IgD-negative memory B cell (primary cell): ENCODE results near the gene MINDY4B. TPM values are rescaled to one million over a fixed set of nuclear protein-coding genes. Genes with fewer than 3 reads are reported as not detected.

Experiments used
- H3K27ac Mint-ChIP-seq, 3 donors: one replicate each; pipeline ENCODE4 v1.8.0; 2020 to 2022; ENCODE audit warnings: mild to moderate bottlenecking in 3 of 3, mixed read lengths in 3 of 3, moderate library complexity in 1 of 3
- H3K27me3 Mint-ChIP-seq: one replicate; pipeline ENCODE4 v1.8.0; 2021; ENCODE audit warnings: mixed read lengths
- H3K36me3 Mint-ChIP-seq: one replicate; pipeline ENCODE4 v1.8.0; 2020; ENCODE audit warnings: mild to moderate bottlenecking, mixed read lengths
- H3K4me1 Mint-ChIP-seq, 3 donors: one replicate each; pipeline ENCODE4 v1.8.0; 2020 to 2022; ENCODE audit warnings: mixed read lengths in 3 of 3, mild to moderate bottlenecking in 1 of 3
- H3K4me3 Mint-ChIP-seq, 4 donors: one replicate each; pipeline ENCODE4 v1.8.0; 2020 to 2022; ENCODE audit warnings: mild to moderate bottlenecking in 4 of 4, mixed read lengths in 4 of 4, moderate library complexity in 3 of 4
- H3K9me3 Mint-ChIP-seq, 3 donors: one replicate each; pipeline ENCODE4 v1.8.0; 2020 to 2021; ENCODE audit warnings: mixed read lengths in 3 of 3, mild to moderate bottlenecking in 1 of 3
- polyA plus RNA-seq: library from polyadenylated mRNA; unstranded; fragments of 300-500 nt; fragmentation: Illumina TruSeq; gene quantifications from one replicate; pipeline ENCODE4 v1.2.3, GENCODE V29; 2021

Gene MINDY4B
- polyA plus RNA-seq, 1 donor from 2014 or later: not detected

DNA sequence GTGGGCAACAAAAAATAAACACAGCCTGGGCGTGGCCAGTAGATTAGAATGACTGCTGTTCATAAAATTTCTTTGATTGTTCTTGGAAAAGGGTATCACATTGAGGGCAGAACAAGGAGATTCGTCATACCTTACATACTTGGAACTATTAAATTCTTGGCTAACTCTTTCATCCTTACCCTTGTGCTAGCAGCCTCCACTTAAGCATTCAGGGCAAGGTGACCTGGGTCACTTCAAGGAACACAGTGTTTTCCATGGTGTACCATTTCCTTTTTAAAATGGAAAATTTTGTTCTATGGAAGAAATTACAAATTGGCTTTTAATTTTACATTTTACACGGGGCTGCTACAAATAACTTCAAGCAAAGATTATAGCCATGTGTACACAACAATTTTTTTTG is 60.8 kb downstream of the MINDY4B start:
- Mint-ChIP-seq H3K4me1 (no peaks in the 10 kb centered on the region), H3K36me3 (no peaks in the 10 kb centered on the region), H3K27ac (no peak overlapping the region), H3K4me3 (no peak overlapping the region), H3K27me3 (peaks cover 8% of the 10 kb centered on the region), H3K9me3 (no peaks in the 10 kb centered on the region)

- Mint-ChIP-seq H3K4me3 (no peak overlapping the region), H3K4me1 (no peaks in the 10 kb centered on the region), H3K9me3 (no peaks in the 10 kb centered on the region), H3K36me3 (no peaks in the 10 kb centered on the region), H3K27me3 (peaks cover 8% of the 10 kb centered on the region), H3K27ac (no peak overlapping the region)
Measured at GRCh38 chr3:150843241-150843640, 62.0 kb downstream of the MINDY4B start.

DNA sequence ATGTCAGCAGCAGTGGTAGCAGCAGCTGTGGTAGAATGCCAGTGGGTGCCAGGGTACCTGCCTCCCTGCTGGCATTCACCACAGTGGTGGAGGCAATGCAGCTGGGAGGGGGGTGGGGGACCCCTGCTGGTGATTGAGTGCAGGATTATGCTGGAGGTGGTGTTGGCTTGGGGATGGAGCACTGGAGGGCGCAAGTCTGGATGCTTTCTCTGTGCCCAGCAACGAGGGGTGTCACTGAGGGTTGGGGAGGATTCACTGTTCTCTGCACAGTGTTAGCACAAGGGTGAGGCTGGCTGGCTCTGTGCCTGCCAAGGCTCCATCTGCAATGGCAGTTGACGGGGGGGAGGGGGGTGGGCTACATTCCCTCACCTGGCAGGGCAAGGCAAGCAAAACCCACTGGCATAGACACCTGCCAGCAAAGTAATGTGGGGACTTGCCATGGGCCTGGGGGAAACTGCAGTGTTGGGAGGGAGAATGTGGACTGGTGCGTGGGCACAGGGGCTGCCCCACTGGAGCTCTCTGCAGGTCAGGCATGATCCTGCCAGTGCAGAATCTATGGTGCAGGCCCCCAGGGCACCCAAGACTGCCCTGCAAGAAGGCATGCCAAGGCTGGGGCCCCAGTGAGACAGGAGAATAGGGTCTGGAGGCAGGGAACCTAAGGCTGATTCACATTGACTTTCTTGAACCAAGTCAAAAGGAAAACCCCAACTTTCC is 64.3 kb downstream of the MINDY4B start:
- Mint-ChIP-seq H3K27me3 (peaks cover 8% of the 10 kb centered on the region), H3K27ac (no peak overlapping the region), H3K9me3 (no peaks in the 10 kb centered on the region), H3K36me3 (no peaks in the 10 kb centered on the region), H3K4me1 (no peaks in the 10 kb centered on the region), H3K4me3 (no peak overlapping the region)

DNA sequence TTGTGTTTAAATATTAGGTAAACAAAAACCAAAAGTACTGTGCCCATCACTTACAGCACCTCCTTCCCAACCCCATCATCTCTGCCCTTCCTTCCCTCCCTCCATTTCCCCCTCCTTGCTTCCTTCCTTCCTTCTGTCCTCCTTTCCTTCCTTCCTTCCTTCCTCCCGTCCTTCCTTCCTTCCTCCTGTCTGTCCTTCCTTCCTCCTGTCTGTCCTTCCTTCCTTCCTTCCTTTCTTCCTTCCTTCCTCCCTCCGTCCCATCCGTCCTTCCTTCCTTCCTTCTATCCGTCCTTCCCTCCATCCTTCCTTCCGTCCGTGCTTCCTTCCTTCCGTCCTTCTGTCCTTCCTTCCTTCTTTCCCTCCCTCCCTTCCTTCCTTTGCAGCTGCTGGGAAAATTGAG is 74.5 kb downstream of the MINDY4B start:
- H3K27ac Mint-ChIP-seq: no peak overlapping the region
- H3K9me3 Mint-ChIP-seq: peaks cover 0 to 2% (median 1%) of the 10 kb centered on the region in 3 donors
- peaks cover 0 to 9% (median 4%) of the 10 kb centered on the region in 3 donors for H3K4me1 Mint-ChIP-seq
- H3K36me3 Mint-ChIP-seq: no peaks in the 10 kb centered on the region
- no peaks in the 10 kb centered on the region for H3K27me3 Mint-ChIP-seq
- H3K4me3 Mint-ChIP-seq: no peak overlapping the region

GRCh38 chr3:150830094-150830681 is 75.1 kb downstream of the MINDY4B start:
- H3K9me3 Mint-ChIP-seq: no peaks in the 10 kb centered on the region
- no peaks in the 10 kb centered on the region for H3K36me3 Mint-ChIP-seq
- no peak overlapping the region for H3K4me3 Mint-ChIP-seq
- H3K4me1 Mint-ChIP-seq: peaks cover 0 to 9% (median 4%) of the 10 kb centered on the region in 3 donors
- H3K27me3 Mint-ChIP-seq: no peaks in the 10 kb centered on the region
- no peak overlapping the region for H3K27ac Mint-ChIP-seq

- no peaks in the 10 kb centered on the region for H3K36me3 Mint-ChIP-seq
- peaks cover 0 to 3% (median 0%) of the 10 kb centered on the region in 3 donors for H3K4me1 Mint-ChIP-seq
- H3K27me3 Mint-ChIP-seq: no peaks in the 10 kb centered on the region
Measured at GRCh38 chr3:150829408-150829807, 75.8 kb downstream of the MINDY4B start.

GRCh38 chr3:150828997-150829396 is 76.2 kb downstream of the MINDY4B start:
- Mint-ChIP-seq H3K9me3 (no peaks in the 10 kb centered on the region), H3K36me3 (no peaks in the 10 kb centered on the region), H3K27ac (no peak overlapping the region), H3K4me3 (no peak overlapping the region), H3K4me1 (peaks cover 0 to 3% (median 0%) of the 10 kb centered on the region in 3 donors), H3K27me3 (no peaks in the 10 kb centered on the region)

More at GRCh38 chr3:150829408-150829807, 75.8 kb downstream of the MINDY4B start:
- no peak overlapping the region for H3K4me3 Mint-ChIP-seq
- H3K27ac Mint-ChIP-seq: no peak overlapping the region
- no peaks in the 10 kb centered on the region for H3K9me3 Mint-ChIP-seq

- Mint-ChIP-seq H3K36me3 (no peaks in the 10 kb centered on the region), H3K9me3 (no peaks in the 10 kb centered on the region), H3K27ac (no peak overlapping the region), H3K4me3 (no peak overlapping the region), H3K27me3 (no peaks in the 10 kb centered on the region), H3K4me1 (peaks cover 0 to 3% (median 0%) of the 10 kb centered on the region in 3 donors)
Measured at GRCh38 chr3:150828261-150828660, 77.0 kb downstream of the MINDY4B start.

DNA sequence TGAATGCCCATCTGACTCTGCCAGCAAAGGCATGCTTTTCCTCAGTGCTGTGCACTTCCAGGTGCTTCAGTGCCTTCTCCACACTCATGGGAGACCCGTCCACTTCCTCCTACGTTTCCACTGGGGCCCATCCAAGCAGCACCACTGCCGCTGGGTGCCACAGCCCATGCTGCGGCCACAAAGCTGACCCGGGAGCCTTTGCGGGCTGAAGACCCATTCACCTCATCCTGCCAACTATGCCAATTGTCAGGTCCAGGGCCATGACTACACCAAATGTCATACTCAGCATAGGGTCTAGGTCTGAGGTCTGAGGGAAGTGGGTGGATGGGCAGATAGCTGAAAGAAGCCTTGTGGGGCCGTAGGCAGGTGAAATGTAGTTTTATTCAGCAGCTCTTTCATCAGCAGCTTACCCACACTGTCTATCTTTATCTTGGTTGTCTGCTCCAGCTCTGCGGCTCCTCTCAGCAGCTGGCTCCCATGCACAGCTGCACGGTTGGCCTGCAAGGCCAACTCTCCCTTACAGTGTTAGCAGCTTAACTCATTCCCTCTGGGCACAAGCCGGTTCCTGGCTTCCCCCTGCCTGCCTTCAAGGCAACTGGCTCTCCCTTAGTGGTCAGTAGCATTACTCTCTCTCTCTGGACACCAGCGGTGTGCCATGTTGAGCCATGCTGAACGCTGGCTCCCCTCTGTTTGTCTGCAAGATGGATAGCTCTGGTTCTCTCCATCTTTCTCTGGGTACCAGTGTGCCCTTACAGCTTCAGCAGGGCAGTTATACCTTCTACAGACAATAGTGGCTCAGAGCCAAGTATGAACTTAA is 78.6 kb downstream of the MINDY4B start:
- Mint-ChIP-seq H3K4me1 (peaks cover 0 to 3% (median 0%) of the 10 kb centered on the region in 3 donors), H3K27ac (no peak overlapping the region), H3K4me3 (no peak overlapping the region), H3K9me3 (no peaks in the 10 kb centered on the region), H3K27me3 (no peaks in the 10 kb centered on the region), H3K36me3 (no peaks in the 10 kb centered on the region)

GRCh38 chr3:150825916-150826377 is 79.3 kb downstream of the MINDY4B start:
- no peak overlapping the region for H3K4me3 Mint-ChIP-seq
- no peaks in the 10 kb centered on the region for H3K36me3 Mint-ChIP-seq

GRCh38 chr3:150825192-150825915 is 79.9 kb downstream of the MINDY4B start:
- Mint-ChIP-seq H3K9me3 (no peaks in the 10 kb centered on the region), H3K27me3 (no peaks in the 10 kb centered on the region)

More at GRCh38 chr3:150825916-150826377, 79.3 kb downstream of the MINDY4B start:
- H3K27ac Mint-ChIP-seq: no peak overlapping the region
- H3K4me1 Mint-ChIP-seq: peaks cover 0 to 3% (median 0%) of the 10 kb centered on the region in 3 donors
- H3K9me3 Mint-ChIP-seq: no peaks in the 10 kb centered on the region
- H3K27me3 Mint-ChIP-seq: no peaks in the 10 kb centered on the region

GRCh38 chr3:150823277-150823676 is 82.0 kb downstream of the MINDY4B start:
- no peak overlapping the region for H3K27ac Mint-ChIP-seq

More at GRCh38 chr3:150825192-150825915, 79.9 kb downstream of the MINDY4B start:
- no peaks in the 10 kb centered on the region for H3K4me1 Mint-ChIP-seq
- H3K27ac Mint-ChIP-seq: no peak overlapping the region
- H3K4me3 Mint-ChIP-seq: no peak overlapping the region
- H3K36me3 Mint-ChIP-seq: no peaks in the 10 kb centered on the region

DNA sequence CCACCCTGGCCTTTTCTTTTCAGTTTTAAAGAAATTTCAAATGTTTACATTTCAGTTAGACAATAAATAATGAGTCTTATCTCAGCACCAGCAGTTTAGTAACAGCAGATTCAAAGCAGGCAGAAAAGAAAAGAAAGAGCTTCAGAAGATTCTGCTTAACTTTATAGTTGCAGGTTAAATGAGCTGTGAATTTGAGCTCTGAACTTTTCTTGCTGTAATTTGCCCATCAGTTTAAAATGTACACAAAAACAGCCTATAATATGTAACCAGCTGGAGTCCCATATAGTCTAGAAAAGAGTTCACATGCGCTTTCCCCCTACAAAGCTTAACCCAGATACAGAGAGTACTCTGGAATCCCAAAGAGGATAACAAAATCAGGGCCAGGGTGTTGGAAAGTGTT is 82.6 kb downstream of the MINDY4B start:
- H3K27ac Mint-ChIP-seq: no peak overlapping the region
- H3K27me3 Mint-ChIP-seq: no peaks in the 10 kb centered on the region
- no peaks in the 10 kb centered on the region for H3K9me3 Mint-ChIP-seq
- H3K4me1 Mint-ChIP-seq: no peaks in the 10 kb centered on the region
- no peak overlapping the region for H3K4me3 Mint-ChIP-seq
- no peaks in the 10 kb centered on the region for H3K36me3 Mint-ChIP-seq

More at GRCh38 chr3:150823277-150823676, 82.0 kb downstream of the MINDY4B start:
- Mint-ChIP-seq H3K4me3 (no peak overlapping the region), H3K4me1 (no peaks in the 10 kb centered on the region), H3K36me3 (no peaks in the 10 kb centered on the region), H3K27me3 (no peaks in the 10 kb centered on the region), H3K9me3 (no peaks in the 10 kb centered on the region)
